Upper lobe of right lung (tissue), 1 donor: Measurements from ENCODE around the gene HMGB3. TPM values are rescaled to one million over a fixed set of nuclear protein-coding genes. Genes with fewer than 3 reads are reported as not detected.

ENCODE experiments used
- ATAC-seq: fragments of 200-7000 bp; cut with Tn5 transposase; one replicate; pipeline ENCODE4 v1.9.1; 2020; ENCODE audit warnings: mild to moderate bottlenecking, moderate library complexity
- DNase-seq: peaks from one replicate; pipeline ENCODE4 v3.0.0-alpha.2; 2020
- H3K27ac ChIP-seq: fragments of 200-600 bp; one replicate; pipeline ENCODE4 v1.8.0; 2022
- H3K27me3 ChIP-seq: fragments of 200-600 bp; one replicate; pipeline ENCODE4 v1.8.0; 2022; ENCODE audit warnings: mild to moderate bottlenecking
- H3K36me3 ChIP-seq: fragments of 200-600 bp; one replicate; pipeline ENCODE4 v1.8.0; 2022
- H3K4me1 ChIP-seq: fragments of 200-600 bp; one replicate; pipeline ENCODE4 v1.8.0; 2022
- H3K4me3 ChIP-seq: fragments of 200-600 bp; one replicate; pipeline ENCODE4 v1.8.0; 2022; ENCODE audit warnings: mild to moderate bottlenecking
- H3K9me3 ChIP-seq: fragments of 200-600 bp; one replicate; pipeline ENCODE4 v1.8.0; 2022
- CTCF ChIP-seq: fragments of 200-600 bp; IDR thresholded peaks from one replicate; pipeline ENCODE4 v1.8.0; 2022; ENCODE audit warnings: antibody characterized with exemption
- intact Hi-C: fragments of 100-400 bp; cut with DNase I; formaldehyde crosslinking; loops from one replicate; pipeline ENCODE4 v1.11.0; 2022
- total RNA-seq: library from RNA; stranded (reverse); fragmentation: NEBNext Ultra II Directional; extraction: Animal tissue kit (Norgen Biotek cat#: 25700); gene quantifications from one replicate; pipeline ENCODE4 v1.2.1, GENCODE V29; 2021
- donor health status: DM: no; HTN: yes; CAD: no; lungs with severe emphysema.

The HMGB3 gene
- total RNA-seq, 1 donor from 2014 or later, result 19.5 TPM

GRCh38 chrX:150966742-150967141 lies 16.4 kb upstream of the HMGB3 start:
- no peak for DNase-seq
- Histone ChIP-seq H3K4me3 (no peak overlapping the region), H3K9me3 (no peaks in the 10 kb centered on the region), H3K4me1 (no peaks in the 10 kb centered on the region), H3K27me3 (no peaks in the 10 kb centered on the region), H3K36me3 (no peaks in the 10 kb centered on the region), H3K27ac (no peak overlapping the region)
- intact Hi-C loops, result no loop called here
- ATAC-seq, result no peak
- no peak for TF ChIP-seq CTCF

- DNase-seq, result no peak
- Histone ChIP-seq H3K4me3 (no peak overlapping the region), H3K27ac (no peak overlapping the region), H3K27me3 (no peaks in the 10 kb centered on the region), H3K9me3 (no peaks in the 10 kb centered on the region), H3K36me3 (no peaks in the 10 kb centered on the region), H3K4me1 (no peaks in the 10 kb centered on the region)
- no peak for TF ChIP-seq CTCF
- intact Hi-C loops, result no loop called here
- ATAC-seq, result no peak
Observed at GRCh38 chrX:150967786-150968185, 15.3 kb upstream of the HMGB3 start.

- H3K9me3 ChIP-seq, result no peaks in the 10 kb centered on the region
- H3K27ac ChIP-seq, result no peak overlapping the region
- no peak for ATAC-seq
- H3K36me3 ChIP-seq, result no peaks in the 10 kb centered on the region
- no peak overlapping the region for H3K4me3 ChIP-seq
- H3K27me3 ChIP-seq, result no peaks in the 10 kb centered on the region
- no peak for TF ChIP-seq CTCF
- H3K4me1 ChIP-seq, result no peaks in the 10 kb centered on the region
- no peak for DNase-seq
- intact Hi-C loops, result no loop called here
Observed at GRCh38 chrX:150968862-150969720, 14.0 kb upstream of the HMGB3 start.

GRCh38 chrX:150972450-150972849 lies 10.7 kb upstream of the HMGB3 start:
- no peak overlapping the region for H3K4me3 ChIP-seq
- H3K4me1 ChIP-seq, result no peaks in the 10 kb centered on the region
- intact Hi-C loops, result no loop called here
- H3K9me3 ChIP-seq, result no peaks in the 10 kb centered on the region
- H3K27ac ChIP-seq, result no peak overlapping the region
- ATAC-seq, result no peak
- no peaks in the 10 kb centered on the region for H3K36me3 ChIP-seq
- no peak for DNase-seq
- no peaks in the 10 kb centered on the region for H3K27me3 ChIP-seq
- no peak for TF ChIP-seq CTCF

- TF ChIP-seq CTCF, result no peak
- H3K36me3 ChIP-seq, result no peaks in the 10 kb centered on the region
- no peak overlapping the region for H3K27ac ChIP-seq
- no peaks in the 10 kb centered on the region for H3K4me1 ChIP-seq
- H3K9me3 ChIP-seq, result no peaks in the 10 kb centered on the region
- H3K27me3 ChIP-seq, result no peaks in the 10 kb centered on the region
- ATAC-seq, result no peak
- H3K4me3 ChIP-seq, result no peak overlapping the region
- no peak for DNase-seq
- intact Hi-C loops, result no loop called here
Observed at GRCh38 chrX:150975655-150976390, 7.3 kb upstream of the HMGB3 start.
